NCI-H2081 (cell line): ENCODE results near the gene TMA7.
A peak's percentile ranks its signal among the peaks of the same experiment; 100 is the strongest.
"Not testable (repeated sequence)": the region's sequence is repeated elsewhere in the genome, so short reads cannot be mapped to it uniquely, and the experiment has no call there.

Experiments
- DNase-seq, 2 experiments: peaks; one replicate each; lab custom pipeline; 2025; lab: John Stamatoyannopoulos, UW

TMA7 gene

GRCh38 chr3:48468329-48468731 lies 28.3 kb downstream of the TMA7 start:
- no peak for DNase-seq

- DNase-seq, result no peak
Observed at GRCh38 chr3:48469046-48469915, 29.2 kb downstream of the TMA7 start.

DNA sequence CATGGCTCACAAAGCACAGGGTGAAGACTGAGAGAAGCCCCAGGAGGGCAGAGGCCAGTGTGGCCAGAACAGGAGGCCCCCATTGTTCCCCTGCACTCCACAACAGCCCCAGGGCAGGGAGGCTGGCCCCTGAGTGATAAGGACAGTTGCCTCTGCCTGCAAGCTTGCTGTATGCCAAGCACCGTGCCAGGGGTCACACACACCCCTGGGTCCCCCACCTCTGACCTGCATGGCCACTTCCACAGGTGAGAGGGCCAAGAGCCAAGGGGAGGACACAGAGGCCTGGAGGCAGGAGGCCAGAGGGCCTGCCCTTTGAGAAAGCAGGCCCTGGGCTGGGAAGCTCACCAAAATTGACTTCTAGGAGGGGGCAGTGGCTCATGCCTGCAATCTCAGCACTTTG lies 30.2 kb downstream of the TMA7 start:
- DNase-seq, result no peak

DNA sequence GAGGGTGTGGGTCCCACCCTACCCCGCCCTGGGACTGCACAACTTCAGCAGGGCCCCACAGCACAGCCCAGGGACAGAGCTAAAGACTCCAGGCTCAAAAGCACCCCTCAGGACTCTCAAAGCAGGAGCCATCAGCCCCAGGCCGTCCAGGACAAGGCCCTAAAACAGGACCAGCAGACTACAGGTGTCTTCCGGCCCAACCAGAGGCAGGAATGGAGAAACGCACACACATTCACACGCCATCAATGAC lies 32.5 kb downstream of the TMA7 start:
- no peak for DNase-seq

DNA sequence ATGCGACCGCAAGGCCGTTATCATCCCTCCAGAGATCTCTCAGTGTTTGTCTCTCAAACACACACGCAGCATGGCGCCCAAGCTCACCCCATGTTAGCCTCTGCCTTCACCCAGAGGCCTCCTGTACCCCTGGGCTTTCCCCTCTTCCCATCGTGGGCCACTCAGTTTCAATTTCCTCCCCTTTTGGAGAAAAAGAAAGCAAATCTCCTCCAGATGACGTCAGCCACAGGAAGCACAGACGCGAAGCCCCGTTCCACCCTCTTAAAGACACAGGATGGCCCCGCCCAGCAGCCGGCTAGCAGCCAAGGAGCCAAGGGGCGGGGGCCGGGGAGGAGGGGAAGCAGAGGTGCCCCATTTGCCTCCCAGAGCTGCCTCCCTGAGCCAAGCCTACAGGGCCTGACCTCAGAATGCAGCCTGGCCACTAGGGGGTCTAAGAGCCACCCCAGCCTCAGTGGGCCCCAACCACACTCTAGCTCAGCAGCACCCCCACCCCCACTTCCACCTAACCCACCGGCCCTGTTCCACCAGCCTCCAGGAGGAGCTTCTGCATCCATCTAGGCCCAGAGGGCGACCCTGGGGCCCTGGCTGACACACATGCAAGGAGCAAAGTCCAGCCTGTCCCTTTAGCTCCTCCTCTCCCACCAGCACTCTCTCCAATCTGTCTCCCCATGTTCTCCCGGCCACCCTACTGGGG lies 33.0 kb downstream of the TMA7 start:
- DNase-seq, result peak; percentile 74 to 81

DNA sequence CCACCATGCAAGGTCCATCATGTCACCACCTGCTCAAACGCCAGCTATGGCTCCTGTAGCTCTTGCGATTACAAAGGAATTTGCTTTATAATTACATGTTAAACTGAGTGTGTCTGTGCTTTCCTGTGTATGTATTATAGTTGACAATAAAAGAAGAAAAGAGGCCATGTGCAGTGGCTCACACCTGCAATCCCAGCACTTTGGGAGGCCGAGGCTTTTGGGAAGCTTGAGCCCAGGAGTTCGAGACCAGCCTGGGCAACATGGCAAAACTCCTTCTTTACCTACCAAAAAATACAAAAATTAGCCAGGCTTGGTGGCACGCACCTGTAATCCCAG lies 33.5 kb downstream of the TMA7 start:
- no peak for DNase-seq

DNA sequence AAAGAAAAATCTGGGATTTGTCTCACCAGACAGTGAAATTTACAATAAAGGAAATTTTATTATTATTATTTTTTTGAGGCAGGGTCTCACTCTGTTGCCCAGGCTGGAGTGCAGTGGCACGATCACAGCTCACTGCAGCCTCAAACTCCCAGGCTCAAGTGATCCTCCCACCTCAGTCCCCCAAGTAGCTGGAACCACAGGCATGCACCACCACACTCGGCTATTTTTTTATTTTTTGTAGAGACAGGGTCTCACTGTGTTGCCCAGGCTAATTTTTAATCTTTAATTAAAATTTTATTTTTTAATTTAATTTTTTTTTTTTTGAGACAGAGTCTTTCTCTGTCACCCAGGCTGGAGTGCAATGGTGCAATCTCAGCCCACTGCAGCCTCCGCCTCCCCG lies 34.0 kb downstream of the TMA7 start:
- not testable (repeated sequence) for DNase-seq

DNA sequence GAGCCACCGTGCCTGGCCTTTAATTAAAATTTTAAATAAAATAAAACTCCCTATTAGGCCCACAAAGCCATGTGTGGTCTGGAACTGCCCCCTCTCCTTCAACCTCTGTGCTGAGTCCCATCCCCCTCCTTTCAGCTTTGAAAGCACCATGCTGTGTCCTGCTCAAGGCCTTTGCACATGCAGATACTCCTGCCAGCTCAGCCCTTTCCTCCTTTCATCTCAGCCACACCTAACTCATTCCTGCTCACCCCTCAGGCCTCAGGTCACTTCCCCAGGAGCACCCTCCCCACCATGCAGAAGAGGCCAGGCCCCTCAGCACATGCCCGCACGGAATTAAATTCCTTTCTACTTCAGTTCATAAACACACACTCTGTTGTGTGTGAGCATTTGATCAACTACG lies 34.6 kb downstream of the TMA7 start:
- DNase-seq, result no peak

- no peak for DNase-seq
Observed at GRCh38 chr3:48475188-48475587, 35.1 kb downstream of the TMA7 start.

GRCh38 chr3:48476426-48477053 lies 36.5 kb downstream of the TMA7 start:
- peak in 1 of 2 experiments; percentile 34 for DNase-seq

GRCh38 chr3:48477959-48478520 lies 38.0 kb downstream of the TMA7 start:
- no peak for DNase-seq

- no peak for DNase-seq
Observed at GRCh38 chr3:48478626-48479555, 38.8 kb downstream of the TMA7 start.

DNA sequence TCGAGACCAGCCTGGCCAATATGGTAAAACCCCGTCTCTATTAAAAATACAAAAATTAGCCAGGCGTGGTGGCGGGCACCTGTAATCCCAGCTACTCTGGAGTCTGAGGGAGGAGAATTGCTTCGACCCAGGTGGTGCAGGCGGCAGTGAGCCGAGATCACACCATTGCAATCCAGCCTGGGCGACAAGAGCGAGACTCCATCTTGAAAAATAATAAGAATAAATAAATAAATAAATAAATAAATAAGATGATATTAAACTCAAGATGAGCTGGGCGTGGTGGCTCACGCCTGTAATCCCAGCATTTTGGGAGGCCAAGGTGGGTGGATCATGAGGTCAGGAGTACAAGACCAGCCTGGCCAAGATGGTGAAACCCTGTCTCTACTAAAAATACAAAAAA lies 40.8 kb downstream of the TMA7 start:
- not testable (repeated sequence) for DNase-seq

DNA sequence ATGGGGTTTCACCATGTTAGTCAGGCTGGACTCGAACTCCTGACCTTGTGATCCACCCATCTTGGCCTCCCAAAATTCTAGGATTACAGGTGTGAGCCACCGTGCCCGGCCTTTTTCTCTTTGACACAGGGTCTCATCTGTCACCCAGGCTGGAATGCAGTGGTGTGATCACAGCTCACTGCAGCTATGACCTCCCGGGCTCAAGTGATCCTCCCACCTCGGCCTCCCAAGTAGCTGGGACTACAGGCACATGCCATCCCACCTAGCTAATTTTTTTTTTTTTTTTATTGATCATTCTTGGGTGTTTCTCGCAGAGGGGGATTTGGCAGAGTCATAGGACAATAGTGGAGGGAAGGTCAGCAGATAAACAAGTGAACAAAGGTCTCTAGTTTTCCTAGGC lies 42.8 kb downstream of the TMA7 start:
- not testable (repeated sequence) for DNase-seq

DNA sequence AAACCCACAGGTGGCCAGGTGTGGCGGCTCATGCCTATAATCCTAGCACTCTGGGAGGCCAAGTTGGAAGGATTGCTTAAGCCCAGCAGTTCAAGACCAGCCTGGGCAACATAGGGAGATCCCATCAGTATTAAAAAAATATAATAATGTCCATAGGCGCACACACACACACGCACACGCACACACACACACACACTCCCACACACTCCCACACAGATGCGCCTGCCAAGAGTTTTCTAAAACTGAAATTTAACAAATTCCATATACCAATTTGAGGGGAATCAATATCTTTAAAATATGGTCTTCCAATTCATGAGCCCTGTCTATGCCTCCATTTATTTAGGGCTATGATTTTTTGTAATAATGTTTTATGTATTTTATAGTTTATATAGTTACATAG lies 46.9 kb downstream of the TMA7 start:
- no peak for DNase-seq

- no peak for DNase-seq
Observed at GRCh38 chr3:48492461-48493202, 52.6 kb downstream of the TMA7 start.

GRCh38 chr3:48493203-48493501 lies 53.1 kb downstream of the TMA7 start:
- DNase-seq, result no peak
